ENCODE results near the gene GFOD2.
"Not testable (repeated sequence)": the region's sequence is repeated elsewhere in the genome, so short reads cannot be mapped to it uniquely, and the experiment has no call there.

DNA sequence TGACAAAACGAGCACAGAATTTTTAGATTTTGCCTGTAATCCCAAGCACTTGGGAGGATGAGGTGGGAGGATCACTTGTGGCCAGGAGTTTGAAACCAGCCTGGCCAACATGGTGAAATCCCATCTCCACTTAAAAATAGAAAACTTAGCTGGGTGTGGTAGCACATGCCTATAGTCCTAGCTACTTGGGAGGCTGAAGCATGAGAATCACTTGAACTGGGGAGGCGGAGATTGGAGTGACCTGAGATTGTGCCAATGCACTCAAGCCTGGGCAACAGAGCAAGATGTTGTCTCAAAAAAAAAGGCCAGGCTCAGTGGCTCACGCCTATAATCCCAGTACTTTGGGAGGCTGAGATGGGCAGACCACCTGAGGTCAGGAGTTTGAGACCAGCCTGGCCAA is 32.2 kb upstream of the GFOD2 start:
- TF ChIP-seq, protein P1, sequence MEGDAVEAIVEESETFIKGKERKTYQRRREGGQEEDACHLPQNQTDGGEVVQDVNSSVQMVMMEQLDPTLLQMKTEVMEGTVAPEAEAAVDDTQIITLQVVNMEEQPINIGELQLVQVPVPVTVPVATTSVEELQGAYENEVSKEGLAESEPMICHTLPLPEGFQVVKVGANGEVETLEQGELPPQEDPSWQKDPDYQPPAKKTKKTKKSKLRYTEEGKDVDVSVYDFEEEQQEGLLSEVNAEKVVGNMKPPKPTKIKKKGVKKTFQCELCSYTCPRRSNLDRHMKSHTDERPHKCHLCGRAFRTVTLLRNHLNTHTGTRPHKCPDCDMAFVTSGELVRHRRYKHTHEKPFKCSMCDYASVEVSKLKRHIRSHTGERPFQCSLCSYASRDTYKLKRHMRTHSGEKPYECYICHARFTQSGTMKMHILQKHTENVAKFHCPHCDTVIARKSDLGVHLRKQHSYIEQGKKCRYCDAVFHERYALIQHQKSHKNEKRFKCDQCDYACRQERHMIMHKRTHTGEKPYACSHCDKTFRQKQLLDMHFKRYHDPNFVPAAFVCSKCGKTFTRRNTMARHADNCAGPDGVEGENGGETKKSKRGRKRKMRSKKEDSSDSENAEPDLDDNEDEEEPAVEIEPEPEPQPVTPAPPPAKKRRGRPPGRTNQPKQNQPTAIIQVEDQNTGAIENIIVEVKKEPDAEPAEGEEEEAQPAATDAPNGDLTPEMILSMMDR (conservative IDR thresholded peaks at IDR 0.05; ENCODE audit: low read length) = not testable (repeated sequence)
- TF ChIP-seq EZH2phosphoT487 (IDR thresholded peaks at IDR 0.05; ENCODE audit: borderline replicate concordance, low read depth, low read length) = not testable (repeated sequence)

All from OCI-LY7 (cell line).